CD14-positive monocyte (primary cell): Measurements from ENCODE around the gene MASP2. TPM values are rescaled to one million over a fixed set of nuclear protein-coding genes. Genes with fewer than 3 reads are reported as not detected.

Experiments used
- DNase-seq, 3 donors: peaks; one replicate each; pipeline ENCODE4 v3.0.0-alpha.2; 2011 to 2022
- H2AFZ ChIP-seq: 2 replicates; pipeline ENCODE4 v1.6.0; 2012; ENCODE audit warnings: mild to moderate bottlenecking, low read depth, low read length, inconsistent platforms; ENCODE audit not compliant: insufficient read depth, poor library complexity, severe bottlenecking
- H3K27ac ChIP-seq, 2 donors: 1 replicate in 1 of 2; 2 replicates in 1 of 2; pipeline ENCODE4 v1.5.1; 2012 to 2013; ENCODE audit warnings: low read length in 2 of 2, control low read depth in 1 of 2, inconsistent platforms in 1 of 2, low read depth in 1 of 2, mild to moderate bottlenecking in 1 of 2
- H3K27me3 ChIP-seq, 2 donors: one replicate each; pipeline versions ENCODE4 v1.6.0 to v1.6.1; 2011 to 2013; ENCODE audit warnings: low read length in 2 of 2; ENCODE audit not compliant: control insufficient read depth in 2 of 2, insufficient read depth in 2 of 2
- H3K36me3 ChIP-seq, 2 donors: replicated peaks in 1 of 2; 1 replicate in 1 of 2; 2 replicates in 1 of 2; pipeline versions ENCODE4 v1.5.1 to v1.6.1; 2012 to 2013; ENCODE audit warnings: low read length in 2 of 2, control low read depth in 1 of 2, inconsistent platforms in 1 of 2, mild to moderate bottlenecking in 1 of 2; ENCODE audit not compliant: insufficient read depth in 2 of 2, control insufficient read depth in 1 of 2
- H3K4me1 ChIP-seq, 2 donors: 1 replicate in 1 of 2; 2 replicates in 1 of 2; pipeline versions ENCODE4 v1.5.1 to v1.6.1; 2012 to 2013; ENCODE audit warnings: low read length in 2 of 2, control low read depth in 1 of 2, inconsistent platforms in 1 of 2, mild to moderate bottlenecking in 1 of 2, moderate library complexity in 1 of 2; ENCODE audit not compliant: insufficient read depth in 2 of 2, control insufficient read depth in 1 of 2
- H3K4me2 ChIP-seq: replicated peaks from 2 replicates; pipeline ENCODE3; 2012; ENCODE audit warnings: low read length, moderate library complexity, mild to moderate bottlenecking; ENCODE audit not compliant: poor library complexity, severe bottlenecking; ENCODE audit errors: extremely low read depth
- H3K4me3 ChIP-seq, 3 experiments: fragments of 200-600 bp in 1 of 3; sonication (generic) in 1 of 3; replicated peaks in 1 of 3; 1 replicate in 2 of 3; 2 replicates in 1 of 3; pipeline ENCODE4 v1.5.1; 2011 to 2013; ENCODE audit warnings: low read length in 3 of 3, mild to moderate bottlenecking in 3 of 3, control low read depth in 2 of 3, low read depth in 2 of 3, inconsistent platforms in 1 of 3, moderate library complexity in 1 of 3
- H3K79me2 ChIP-seq: 2 replicates; pipeline ENCODE4 v1.6.0; 2012; ENCODE audit warnings: mild to moderate bottlenecking, control low read depth, inconsistent platforms, low read length, moderate library complexity; ENCODE audit not compliant: insufficient read depth
- H3K9ac ChIP-seq: 2 replicates; pipeline ENCODE4 v1.6.0; 2017; ENCODE audit warnings: low read length, mild to moderate bottlenecking; ENCODE audit not compliant: insufficient read depth, poor library complexity, severe bottlenecking
- H3K9me3 ChIP-seq, 2 donors: replicated peaks in 1 of 2; 1 replicate in 1 of 2; 2 replicates in 1 of 2; pipeline versions ENCODE4 v1.5.1 to v1.6.1; 2012 to 2013; ENCODE audit warnings: low read length in 2 of 2, control low read depth in 1 of 2; ENCODE audit not compliant: control insufficient read depth in 1 of 2, insufficient read depth in 1 of 2
- H4K20me1 ChIP-seq: 2 replicates; pipeline ENCODE4 v1.6.0; 2012; ENCODE audit warnings: mild to moderate bottlenecking, low read length, control low read depth, moderate library complexity; ENCODE audit not compliant: insufficient read depth
- H3K27ac Mint-ChIP-seq, 7 donors: one replicate each; pipeline ENCODE4 v1.8.0; 2020; ENCODE audit warnings: mild to moderate bottlenecking in 7 of 7, mixed read lengths in 7 of 7, moderate library complexity in 6 of 7, inconsistent platforms in 2 of 7
- H3K27me3 Mint-ChIP-seq, 3 donors: one replicate each; pipeline ENCODE4 v1.8.0; 2021 to 2022; ENCODE audit warnings: low read depth in 3 of 3, mild to moderate bottlenecking in 3 of 3, mixed read lengths in 3 of 3, moderate library complexity in 3 of 3, inconsistent platforms in 1 of 3
- H3K36me3 Mint-ChIP-seq, 2 donors: one replicate each; pipeline ENCODE4 v1.8.0; 2020; ENCODE audit warnings: mixed read lengths in 2 of 2, inconsistent platforms in 1 of 2, mild to moderate bottlenecking in 1 of 2
- H3K4me1 Mint-ChIP-seq: one replicate; pipeline ENCODE4 v1.8.0; 2020; ENCODE audit warnings: mild to moderate bottlenecking, mixed read lengths
- H3K4me3 Mint-ChIP-seq, 2 donors: one replicate each; pipeline ENCODE4 v1.8.0; 2020; ENCODE audit warnings: mild to moderate bottlenecking in 2 of 2, mixed read lengths in 2 of 2, moderate library complexity in 1 of 2
- H3K9me3 Mint-ChIP-seq, 7 donors: one replicate each; pipeline ENCODE4 v1.8.0; 2020 to 2022; ENCODE audit warnings: mixed read lengths in 7 of 7, mild to moderate bottlenecking in 6 of 7, moderate library complexity in 6 of 7, inconsistent platforms in 2 of 7
- WGBS: methylation state at CpG from one replicate; pipeline ENCODE4 v1.1.5; 2013; ENCODE audit warnings: missing lambda C conversion rate; ENCODE audit not compliant: insufficient coverage; 5-methylcytosine and 5-hydroxymethylcytosine counted together
- intact Hi-C, 2 donors: fragments of 100-400 bp; cut with micrococcal nuclease; formaldehyde crosslinking; loops; one replicate each; pipeline versions ENCODE4 v1.15.0 to v1.15.1; 2023
- polyA plus RNA-seq, 3 donors: library from polyadenylated mRNA; depleted of rRNA in 1 of 3; unstranded in 2 of 3; stranded (reverse) in 1 of 3; fragments of 300-500 nt in 2 of 3; fragments of >200 nt in 1 of 3; fragmentation: Illumina TruSeq in 2 of 3; gene quantifications; 1 replicate in 2 of 3; 2 replicates in 1 of 3; pipeline ENCODE4 v1.2.3, GENCODE V29; 2012 to 2021
- TF ChIP-seq, protein P1 (sequence below): fragments of 200-600 bp; IDR thresholded peaks from one replicate; pipeline ENCODE4 v1.8.0; 2022; ENCODE audit warnings: antibody characterized with exemption, mild to moderate bottlenecking

Gene MASP2
- polyA plus RNA-seq, 3 donors: not detected

DNA sequence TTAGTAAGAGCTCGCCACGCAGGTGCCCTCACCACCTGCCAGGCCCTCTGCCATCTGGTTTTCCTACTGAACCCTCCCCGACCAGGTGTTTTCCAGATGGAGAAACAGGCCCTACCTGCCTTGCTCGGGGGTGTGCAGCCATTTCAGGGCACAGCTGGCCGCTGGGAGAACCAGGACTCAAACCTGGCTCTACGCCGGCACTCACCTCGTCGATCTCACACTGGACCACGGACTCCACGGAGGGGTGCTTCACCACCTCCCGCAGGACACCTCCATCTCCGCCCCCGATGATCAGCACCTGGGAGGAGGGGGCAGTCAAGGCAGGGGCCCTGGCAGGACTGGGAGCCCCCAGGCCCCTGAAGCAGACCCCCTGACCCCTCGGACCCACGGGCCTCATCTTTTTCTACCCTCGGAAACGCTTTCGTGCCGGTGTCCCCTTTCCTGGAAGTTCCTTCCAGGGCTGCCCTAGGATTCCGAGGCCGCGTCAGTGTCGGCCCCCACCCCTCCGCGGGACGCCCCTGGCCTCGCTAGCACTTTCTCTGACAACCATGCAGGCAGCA lies 11.6 kb upstream of the MASP2 start:
- Histone ChIP-seq H3K4me2 (peak overlapping the region; percentile 97), H3K4me3 (peak overlapping the region in 2 of 3 experiments; percentile 55 to 86), H3K9ac (peak overlapping the region; percentile 77), H4K20me1 (no peaks in the 10 kb centered on the region), H3K27ac (no peak overlapping the region), H3K36me3 (peaks cover 12 to 38% of the 10 kb centered on the region in 2 donors), H2AFZ (peak overlapping the region; percentile 86), H3K9me3 (no peaks in the 10 kb centered on the region), H3K27me3 (no peaks in the 10 kb centered on the region), H3K79me2 (peaks cover 12% of the 10 kb centered on the region), H3K4me1 (peaks cover 16 to 23% of the 10 kb centered on the region in 2 donors)
- Mint-ChIP-seq H3K4me1 (peaks cover 21% of the 10 kb centered on the region), H3K27me3 (no peaks in the 10 kb centered on the region), H3K36me3 (peaks cover 22 to 48% of the 10 kb centered on the region in 2 donors), H3K4me3 (peak overlapping the region; percentile 93 to 97), H3K27ac (peak overlapping the region in 3 of 7 donors; percentile 45 to 89 (median 54)), H3K9me3 (peaks cover 0 to 3% (median 0%) of the 10 kb centered on the region in 7 donors)
- TF ChIP-seq, protein P1, sequence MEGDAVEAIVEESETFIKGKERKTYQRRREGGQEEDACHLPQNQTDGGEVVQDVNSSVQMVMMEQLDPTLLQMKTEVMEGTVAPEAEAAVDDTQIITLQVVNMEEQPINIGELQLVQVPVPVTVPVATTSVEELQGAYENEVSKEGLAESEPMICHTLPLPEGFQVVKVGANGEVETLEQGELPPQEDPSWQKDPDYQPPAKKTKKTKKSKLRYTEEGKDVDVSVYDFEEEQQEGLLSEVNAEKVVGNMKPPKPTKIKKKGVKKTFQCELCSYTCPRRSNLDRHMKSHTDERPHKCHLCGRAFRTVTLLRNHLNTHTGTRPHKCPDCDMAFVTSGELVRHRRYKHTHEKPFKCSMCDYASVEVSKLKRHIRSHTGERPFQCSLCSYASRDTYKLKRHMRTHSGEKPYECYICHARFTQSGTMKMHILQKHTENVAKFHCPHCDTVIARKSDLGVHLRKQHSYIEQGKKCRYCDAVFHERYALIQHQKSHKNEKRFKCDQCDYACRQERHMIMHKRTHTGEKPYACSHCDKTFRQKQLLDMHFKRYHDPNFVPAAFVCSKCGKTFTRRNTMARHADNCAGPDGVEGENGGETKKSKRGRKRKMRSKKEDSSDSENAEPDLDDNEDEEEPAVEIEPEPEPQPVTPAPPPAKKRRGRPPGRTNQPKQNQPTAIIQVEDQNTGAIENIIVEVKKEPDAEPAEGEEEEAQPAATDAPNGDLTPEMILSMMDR: no peak
- DNase-seq: no peak
- WGBS: 73% methylated on average over 28 of the region's 28 CpGs
- intact Hi-C loops: loop anchor here in 1 of 2 donors (2.0 kb wide), 1 partner anchor 44 kb away; no protein-coding TSS in a partner anchor

DNA sequence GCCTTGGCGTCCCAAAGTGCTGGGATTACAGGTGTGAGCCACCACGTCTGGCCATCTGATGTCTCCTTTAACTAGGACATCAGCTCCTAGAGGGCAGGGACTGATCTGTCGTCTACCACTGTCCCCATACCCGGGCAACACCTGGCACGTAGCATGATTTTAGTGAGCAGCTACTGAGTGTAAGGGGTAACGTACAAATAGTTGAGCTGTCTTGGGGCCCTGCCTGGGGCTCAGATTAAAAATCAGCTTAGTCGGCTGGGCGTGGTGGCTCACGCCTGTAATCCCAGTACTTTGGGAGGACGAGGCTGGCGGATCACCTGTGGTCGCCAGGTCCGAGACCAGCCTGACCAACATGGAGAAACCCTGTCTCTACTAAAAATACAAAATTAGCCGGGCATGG lies 11.0 kb upstream of the MASP2 start:
- Histone ChIP-seq H3K9me3 (no peaks in the 10 kb centered on the region), H3K27me3 (no peaks in the 10 kb centered on the region), H3K4me2 (no peak overlapping the region), H2AFZ (no peak overlapping the region), H3K36me3 (peaks cover 12 to 32% of the 10 kb centered on the region in 2 donors), H3K27ac (no peak overlapping the region), H3K4me1 (peaks cover 16 to 24% of the 10 kb centered on the region in 2 donors), H4K20me1 (no peaks in the 10 kb centered on the region), H3K9ac (no peak overlapping the region), H3K79me2 (peaks cover 12% of the 10 kb centered on the region), H3K4me3 (no peak overlapping the region)
- Mint-ChIP-seq H3K27me3 (peaks cover 0 to 2% (median 2%) of the 10 kb centered on the region in 3 donors), H3K27ac (peak overlapping the region in 1 of 7 donors; percentile 26), H3K9me3 (peaks cover 0 to 3% (median 0%) of the 10 kb centered on the region in 7 donors), H3K4me3 (peak overlapping the region in 1 of 2 donors; percentile 47), H3K4me1 (peaks cover 22% of the 10 kb centered on the region), H3K36me3 (peaks cover 20 to 43% of the 10 kb centered on the region in 2 donors)
- intact Hi-C loops: loop anchor here in 1 of 2 donors (2.0 kb wide), 1 partner anchor 43 kb away; no protein-coding TSS in a partner anchor
- TF ChIP-seq, protein P1: no peak
- DNase-seq: no peak
- 98% methylated on average over 14 of the region's 14 CpGs for WGBS
